Colonic mucosa (tissue), 4 donors: ENCODE results near the gene NOD2. TPM values are rescaled to one million over a fixed set of nuclear protein-coding genes. Genes with fewer than 3 reads are reported as not detected.

Experiments used
- DNase-seq: peaks from one replicate; pipeline ENCODE4 v3.0.0-alpha.2; 2020
- H3K27ac ChIP-seq: fragments of 200-600 bp; one replicate; pipeline ENCODE4 v1.8.0; 2021
- H3K27me3 ChIP-seq: fragments of 200-600 bp; one replicate; pipeline ENCODE4 v1.8.0; 2021
- H3K36me3 ChIP-seq: fragments of 200-600 bp; one replicate; pipeline ENCODE4 v1.8.0; 2021
- H3K4me1 ChIP-seq: fragments of 200-600 bp; one replicate; pipeline ENCODE4 v1.8.0; 2021; ENCODE audit warnings: mild to moderate bottlenecking
- H3K4me3 ChIP-seq: fragments of 200-600 bp; one replicate; pipeline ENCODE4 v1.8.0; 2021
- H3K9ac ChIP-seq, 2 donors: one replicate each; pipeline ENCODE4 v1.7.0; 2013; ENCODE audit warnings: control low read depth in 2 of 2, low read depth in 2 of 2, low read length in 2 of 2
- H3K9me3 ChIP-seq: fragments of 200-600 bp; one replicate; pipeline ENCODE4 v1.8.0; 2021
- CTCF ChIP-seq: fragments of 200-600 bp; IDR thresholded peaks from one replicate; pipeline ENCODE4 v1.8.0; 2022; ENCODE audit warnings: antibody characterized with exemption, mild to moderate bottlenecking
- intact Hi-C: fragments of 100-400 bp; cut with DNase I; formaldehyde crosslinking; loops from one replicate; pipeline ENCODE4 v1.14.1; 2022
- total RNA-seq, 2 donors: library from RNA; stranded (reverse); fragmentation: NEBNext Ultra II Directional in 1 of 2; extraction: Animal tissue kit (Norgen Biotek cat#: 25700) in 1 of 2; gene quantifications; one replicate each; pipeline ENCODE4 v1.2.1, GENCODE V29; 2021
- donor health status: healthy.
- donor health status: DM: no; HTN: no; CAD: no.
- donor health status: DM: no; HTN: no; CAD: no.

Gene NOD2
- total RNA-seq, 2 donors from 2014 or later = 0.79 to 1.2 TPM

GRCh38 chr16:50704245-50704644 lies 10.8 kb downstream of the NOD2 start:
- no peaks in the 10 kb centered on the region for H3K4me1 ChIP-seq
- H3K9ac ChIP-seq = no peak overlapping the region
- intact Hi-C loops = no loop called here
- no peak for TF ChIP-seq CTCF
- no peak overlapping the region for H3K27ac ChIP-seq
- H3K9me3 ChIP-seq = no peaks in the 10 kb centered on the region
- no peak overlapping the region for H3K4me3 ChIP-seq
- no peak for DNase-seq
- no peaks in the 10 kb centered on the region for H3K27me3 ChIP-seq
- H3K36me3 ChIP-seq = no peaks in the 10 kb centered on the region

GRCh38 chr16:50705436-50706110 lies 12.2 kb downstream of the NOD2 start:
- no peak for TF ChIP-seq CTCF
- DNase-seq = no peak
- no peaks in the 10 kb centered on the region for H3K27me3 ChIP-seq
- no peak overlapping the region for H3K9ac ChIP-seq
- no peak overlapping the region for H3K27ac ChIP-seq
- no peaks in the 10 kb centered on the region for H3K36me3 ChIP-seq
- no peaks in the 10 kb centered on the region for H3K4me1 ChIP-seq
- H3K9me3 ChIP-seq = no peaks in the 10 kb centered on the region
- H3K4me3 ChIP-seq = no peak overlapping the region
- intact Hi-C loops = no loop called here

- no peak overlapping the region for H3K9ac ChIP-seq
Measured at GRCh38 chr16:50706250-50706649, 12.8 kb downstream of the NOD2 start.

GRCh38 chr16:50708373-50709060 lies 15.1 kb downstream of the NOD2 start:
- intact Hi-C loops = no loop called here

More at GRCh38 chr16:50706250-50706649, 12.8 kb downstream of the NOD2 start:
- no peak for TF ChIP-seq CTCF
- H3K4me3 ChIP-seq = no peak overlapping the region
- no peaks in the 10 kb centered on the region for H3K4me1 ChIP-seq
- no peaks in the 10 kb centered on the region for H3K9me3 ChIP-seq
- H3K36me3 ChIP-seq = no peaks in the 10 kb centered on the region
- intact Hi-C loops = no loop called here
- no peak for DNase-seq
- H3K27ac ChIP-seq = no peak overlapping the region
- H3K27me3 ChIP-seq = no peaks in the 10 kb centered on the region

GRCh38 chr16:50709061-50709684 lies 15.8 kb downstream of the NOD2 start:
- H3K9me3 ChIP-seq = no peaks in the 10 kb centered on the region
- no peaks in the 10 kb centered on the region for H3K27me3 ChIP-seq
- DNase-seq = no peak
- intact Hi-C loops = no loop called here
- H3K27ac ChIP-seq = no peak overlapping the region
- H3K4me3 ChIP-seq = no peak overlapping the region
- H3K9ac ChIP-seq = no peak overlapping the region
- no peaks in the 10 kb centered on the region for H3K4me1 ChIP-seq
- TF ChIP-seq CTCF = no peak
- no peaks in the 10 kb centered on the region for H3K36me3 ChIP-seq

More at GRCh38 chr16:50708373-50709060, 15.1 kb downstream of the NOD2 start:
- no peak for DNase-seq
- Histone ChIP-seq H3K27ac (no peak overlapping the region), H3K27me3 (no peaks in the 10 kb centered on the region), H3K9me3 (no peaks in the 10 kb centered on the region), H3K4me3 (no peak overlapping the region), H3K9ac (no peak overlapping the region), H3K4me1 (no peaks in the 10 kb centered on the region), H3K36me3 (no peaks in the 10 kb centered on the region)
- no peak for TF ChIP-seq CTCF
